ENCODE results near the gene RBMX. TPM values are rescaled to one million over a fixed set of nuclear protein-coding genes. Genes with fewer than 3 reads are reported as not detected.

The RBMX gene
- total RNA-seq, 2 donors from 2014 or later: 296 to 315 TPM

GRCh38 chrX:136868283-136869055, 12.1 kb downstream of the RBMX start:
- Mint-ChIP-seq H3K36me3 (ENCODE audit: insufficient read depth in 2 of 2) (peaks cover 12 to 29% of the 10 kb centered on the region in 2 donors), H3K4me3 (no peak overlapping the region), H3K4me1 (ENCODE audit: low read depth) (peaks cover 50% of the 10 kb centered on the region), H3K27ac (peak overlapping the region; percentile 38), H3K9me3 (no peaks in the 10 kb centered on the region), H3K27me3 (ENCODE audit: low read depth) (no peaks in the 10 kb centered on the region)
- DNase-seq: no peak
- no peak for ATAC-seq (replicated peaks in 1 of 2)

- H3K36me3 Mint-ChIP-seq (ENCODE audit: insufficient read depth in 2 of 2): peaks cover 11 to 28% of the 10 kb centered on the region in 2 donors
- H3K9me3 Mint-ChIP-seq: no peaks in the 10 kb centered on the region
- H3K27me3 Mint-ChIP-seq (ENCODE audit: low read depth): no peaks in the 10 kb centered on the region
- peak overlapping the region; percentile 82 for H3K27ac Mint-ChIP-seq
- no peak for DNase-seq
- peaks cover 50% of the 10 kb centered on the region for H3K4me1 Mint-ChIP-seq (ENCODE audit: low read depth)
- peak overlapping the region in 1 of 2 donors; percentile 61 for H3K4me3 Mint-ChIP-seq
- peak; percentile 30 to 61 for ATAC-seq (replicated peaks in 1 of 2)
Measured at GRCh38 chrX:136867518-136867917, 13.0 kb downstream of the RBMX start.

GRCh38 chrX:136867096-136867491, 13.4 kb downstream of the RBMX start:
- Mint-ChIP-seq H3K9me3 (no peaks in the 10 kb centered on the region), H3K27ac (peak overlapping the region; percentile 82), H3K4me1 (ENCODE audit: low read depth) (peaks cover 47% of the 10 kb centered on the region), H3K36me3 (ENCODE audit: insufficient read depth in 2 of 2) (peaks cover 8 to 26% of the 10 kb centered on the region in 2 donors), H3K4me3 (peak overlapping the region in 1 of 2 donors; percentile 61), H3K27me3 (ENCODE audit: low read depth) (no peaks in the 10 kb centered on the region)
- peak in 1 of 2 donors; percentile 1 for ATAC-seq (replicated peaks in 1 of 2)
- no peak for DNase-seq

- DNase-seq (no peak), ATAC-seq (replicated peaks in 1 of 2) (no peak)
- Mint-ChIP-seq H3K4me3 (peak overlapping the region; percentile 66 to 68), H3K9me3 (no peaks in the 10 kb centered on the region), H3K27me3 (ENCODE audit: low read depth) (no peaks in the 10 kb centered on the region), H3K4me1 (ENCODE audit: low read depth) (peaks cover 48% of the 10 kb centered on the region), H3K36me3 (ENCODE audit: insufficient read depth in 2 of 2) (peaks cover 9 to 27% of the 10 kb centered on the region in 2 donors), H3K27ac (peak overlapping the region; percentile 76)
Measured at GRCh38 chrX:136866337-136867095, 14.0 kb downstream of the RBMX start.

- peak overlapping the region; percentile 85 for H3K27ac Mint-ChIP-seq
- H3K36me3 Mint-ChIP-seq (ENCODE audit: insufficient read depth in 2 of 2): peaks cover 10 to 28% of the 10 kb centered on the region in 2 donors
- H3K4me1 Mint-ChIP-seq (ENCODE audit: low read depth): peaks cover 49% of the 10 kb centered on the region
- DNase-seq (peak in 1 of 2 donors; percentile 18), ATAC-seq (replicated peaks in 1 of 2) (peak; percentile 56 to 59)
- H3K4me3 Mint-ChIP-seq: peak overlapping the region in 1 of 2 donors; percentile 68
- H3K27me3 Mint-ChIP-seq (ENCODE audit: low read depth): no peaks in the 10 kb centered on the region
- no peaks in the 10 kb centered on the region for H3K9me3 Mint-ChIP-seq
Measured at GRCh38 chrX:136865270-136866158, 15.0 kb downstream of the RBMX start.

- Mint-ChIP-seq H3K27ac (peak overlapping the region; percentile 76), H3K4me3 (no peak overlapping the region), H3K4me1 (ENCODE audit: low read depth) (peaks cover 34% of the 10 kb centered on the region), H3K9me3 (no peaks in the 10 kb centered on the region), H3K36me3 (ENCODE audit: insufficient read depth in 2 of 2) (peaks cover 11 to 21% of the 10 kb centered on the region in 2 donors), H3K27me3 (ENCODE audit: low read depth) (no peaks in the 10 kb centered on the region)
- DNase-seq (no peak), ATAC-seq (replicated peaks in 1 of 2) (no peak)
Measured at GRCh38 chrX:136863826-136864225, 16.7 kb downstream of the RBMX start.

- DNase-seq: no peak
- peaks cover 36% of the 10 kb centered on the region for H3K4me1 Mint-ChIP-seq (ENCODE audit: low read depth)
- no peak overlapping the region for H3K4me3 Mint-ChIP-seq
- H3K27ac Mint-ChIP-seq: no peak overlapping the region
- H3K27me3 Mint-ChIP-seq (ENCODE audit: low read depth): no peaks in the 10 kb centered on the region
- ATAC-seq (replicated peaks in 1 of 2): no peak
- no peaks in the 10 kb centered on the region for H3K9me3 Mint-ChIP-seq
- peaks cover 16 to 22% of the 10 kb centered on the region in 2 donors for H3K36me3 Mint-ChIP-seq (ENCODE audit: insufficient read depth in 2 of 2)
Measured at GRCh38 chrX:136862546-136862945, 18.0 kb downstream of the RBMX start.

GRCh38 chrX:136861877-136862276, 18.6 kb downstream of the RBMX start:
- H3K4me1 Mint-ChIP-seq (ENCODE audit: low read depth): peaks cover 32% of the 10 kb centered on the region
- peak overlapping the region; percentile 92 for H3K27ac Mint-ChIP-seq
- no peak overlapping the region for H3K4me3 Mint-ChIP-seq
- no peaks in the 10 kb centered on the region for H3K9me3 Mint-ChIP-seq
- H3K36me3 Mint-ChIP-seq (ENCODE audit: insufficient read depth in 2 of 2): peaks cover 16 to 22% of the 10 kb centered on the region in 2 donors
- no peaks in the 10 kb centered on the region for H3K27me3 Mint-ChIP-seq (ENCODE audit: low read depth)
- no peak for DNase-seq
- ATAC-seq (replicated peaks in 1 of 2): no peak

- H3K27ac Mint-ChIP-seq: peak overlapping the region; percentile 60
- DNase-seq (no peak), ATAC-seq (replicated peaks in 1 of 2) (peak; percentile 65 to 68)
- peaks cover 16 to 33% of the 10 kb centered on the region in 2 donors for H3K36me3 Mint-ChIP-seq (ENCODE audit: insufficient read depth in 2 of 2)
- peak overlapping the region in 1 of 2 donors; percentile 33 for H3K4me3 Mint-ChIP-seq
- no peaks in the 10 kb centered on the region for H3K9me3 Mint-ChIP-seq
- peaks cover 25% of the 10 kb centered on the region for H3K4me1 Mint-ChIP-seq (ENCODE audit: low read depth)
- H3K27me3 Mint-ChIP-seq (ENCODE audit: low read depth): no peaks in the 10 kb centered on the region
Measured at GRCh38 chrX:136858007-136858756, 22.3 kb downstream of the RBMX start.

GRCh38 chrX:136856551-136856950, 24.0 kb downstream of the RBMX start:
- H3K36me3 Mint-ChIP-seq (ENCODE audit: insufficient read depth in 2 of 2): peaks cover 18 to 32% of the 10 kb centered on the region in 2 donors
- ATAC-seq (replicated peaks in 1 of 2): no peak
- H3K4me3 Mint-ChIP-seq: peak overlapping the region in 1 of 2 donors; percentile 49
- peaks cover 18% of the 10 kb centered on the region for H3K4me1 Mint-ChIP-seq (ENCODE audit: low read depth)
- H3K9me3 Mint-ChIP-seq: no peaks in the 10 kb centered on the region
- no peak for DNase-seq
- peak overlapping the region; percentile 58 for H3K27ac Mint-ChIP-seq
- no peaks in the 10 kb centered on the region for H3K27me3 Mint-ChIP-seq (ENCODE audit: low read depth)

GRCh38 chrX:136856050-136856449, 24.5 kb downstream of the RBMX start:
- H3K27ac Mint-ChIP-seq: peak overlapping the region; percentile 58
- DNase-seq (peak in 1 of 2 donors; percentile 7), ATAC-seq (replicated peaks in 1 of 2) (peak in 1 of 2 donors; percentile 19)
- peaks cover 16% of the 10 kb centered on the region for H3K4me1 Mint-ChIP-seq (ENCODE audit: low read depth)
- peak overlapping the region in 1 of 2 donors; percentile 49 for H3K4me3 Mint-ChIP-seq
- peaks cover 16 to 31% of the 10 kb centered on the region in 2 donors for H3K36me3 Mint-ChIP-seq (ENCODE audit: insufficient read depth in 2 of 2)
- no peaks in the 10 kb centered on the region for H3K27me3 Mint-ChIP-seq (ENCODE audit: low read depth)
- no peaks in the 10 kb centered on the region for H3K9me3 Mint-ChIP-seq

- H3K36me3 Mint-ChIP-seq (ENCODE audit: insufficient read depth in 2 of 2): peaks cover 8 to 32% of the 10 kb centered on the region in 2 donors
- ATAC-seq (replicated peaks in 1 of 2) (no peak), DNase-seq (no peak)
- H3K27me3 Mint-ChIP-seq (ENCODE audit: low read depth): no peaks in the 10 kb centered on the region
- peaks cover 3% of the 10 kb centered on the region for H3K4me1 Mint-ChIP-seq (ENCODE audit: low read depth)
- no peak overlapping the region for H3K27ac Mint-ChIP-seq
- no peaks in the 10 kb centered on the region for H3K9me3 Mint-ChIP-seq
- no peak overlapping the region for H3K4me3 Mint-ChIP-seq
Measured at GRCh38 chrX:136851526-136851925, 29.0 kb downstream of the RBMX start.
